Activated CD4-positive, alpha-beta memory T cell treated with anti-CD3 and anti-CD28 coated beads for 36 hours (primary cell): Measurements from ENCODE around the gene CBLN2. TPM values are rescaled to one million over a fixed set of nuclear protein-coding genes. Genes with fewer than 3 reads are reported as not detected.

ENCODE experiments used
- CTCF ChIA-PET: fragments of 350-600 bp; sonication (Branson Sonifier 250); formaldehyde crosslinking; loops from one replicate; lab custom pipeline; 2021; ENCODE audit warnings: antibody characterized with exemption, inconsistent platforms; lab: Charles Lee
- POLR2A ChIA-PET: fragments of 350-600 bp; sonication (Branson Sonifier 250); formaldehyde crosslinking; loops from one replicate; lab custom pipeline; 2021; ENCODE audit warnings: antibody characterized with exemption; lab: Charles Lee
- DNase-seq: peaks from one replicate; pipeline ENCODE4 v3.0.0-alpha.2; 2020
- H3K27ac Mint-ChIP-seq: one replicate; pipeline ENCODE4 v1.8.0; 2021; ENCODE audit warnings: mixed read lengths
- H3K27me3 Mint-ChIP-seq: one replicate; pipeline ENCODE4 v1.8.0; 2021; ENCODE audit warnings: mixed read lengths
- H3K36me3 Mint-ChIP-seq: one replicate; pipeline ENCODE4 v1.8.0; 2021; ENCODE audit warnings: mixed read lengths
- H3K4me1 Mint-ChIP-seq: one replicate; pipeline ENCODE4 v1.8.0; 2021; ENCODE audit warnings: low read depth, mixed read lengths
- H3K4me3 Mint-ChIP-seq: one replicate; pipeline ENCODE4 v1.8.0; 2021; ENCODE audit warnings: mild to moderate bottlenecking, mixed read lengths
- H3K9me3 Mint-ChIP-seq: one replicate; pipeline ENCODE4 v1.8.0; 2021; ENCODE audit warnings: mixed read lengths
- intact Hi-C: fragments of 100-400 bp; cut with micrococcal nuclease; formaldehyde crosslinking; loops from one replicate; pipeline ENCODE4 v1.15.1; 2023
- total RNA-seq, 2 experiments: library from RNA; stranded (reverse); gene quantifications; one replicate each; pipeline ENCODE4 v1.2.3, GENCODE V29; 2021

The CBLN2 gene
- total RNA-seq, 2 experiments from 2014 or later: not detected

DNA sequence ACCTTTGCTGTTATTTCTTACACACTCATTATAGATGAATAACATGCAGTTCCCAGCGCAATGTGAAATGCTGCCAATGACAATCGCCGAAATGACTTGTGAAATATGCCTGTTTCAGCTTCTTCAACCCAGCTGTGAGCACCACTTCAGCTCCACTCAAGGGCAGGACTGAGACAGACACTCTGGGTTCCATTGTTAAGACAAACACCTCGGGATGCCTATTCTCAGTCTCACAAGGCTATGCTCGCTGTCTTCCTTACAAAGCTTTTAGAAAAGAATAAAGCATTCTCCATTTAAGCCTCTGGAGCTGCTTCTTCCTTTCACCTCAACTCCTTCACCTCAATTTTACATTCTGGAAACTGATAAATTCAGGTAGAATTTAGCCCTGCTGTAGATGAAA lies 4.2 kb downstream of the CBLN2 start:
- peaks cover 1% of the 10 kb centered on the region for H3K36me3 Mint-ChIP-seq
- H3K27ac Mint-ChIP-seq: no peak overlapping the region
- no peak for DNase-seq
- H3K9me3 Mint-ChIP-seq: no peaks in the 10 kb centered on the region
- H3K4me3 Mint-ChIP-seq: no peak overlapping the region
- ChIA-PET CTCF (no interaction called here), POLR2A (no interaction called here)
- H3K4me1 Mint-ChIP-seq: no peaks in the 10 kb centered on the region
- H3K27me3 Mint-ChIP-seq: peaks cover 21% of the 10 kb centered on the region
- intact Hi-C loops: loop anchor here (10.0 kb wide), 1 partner anchor 1605 kb away; no protein-coding TSS in a partner anchor

GRCh38 chr18:72530622-72531021 lies 13.5 kb downstream of the CBLN2 start:
- Mint-ChIP-seq H3K9me3 (peaks cover 2% of the 10 kb centered on the region), H3K36me3 (no peaks in the 10 kb centered on the region), H3K27me3 (no peaks in the 10 kb centered on the region), H3K4me3 (no peak overlapping the region), H3K4me1 (no peaks in the 10 kb centered on the region), H3K27ac (no peak overlapping the region)
- CTCF ChIA-PET: no interaction called here
- intact Hi-C loops: no loop called here
- no peak for DNase-seq
- POLR2A ChIA-PET: no interaction called here

DNA sequence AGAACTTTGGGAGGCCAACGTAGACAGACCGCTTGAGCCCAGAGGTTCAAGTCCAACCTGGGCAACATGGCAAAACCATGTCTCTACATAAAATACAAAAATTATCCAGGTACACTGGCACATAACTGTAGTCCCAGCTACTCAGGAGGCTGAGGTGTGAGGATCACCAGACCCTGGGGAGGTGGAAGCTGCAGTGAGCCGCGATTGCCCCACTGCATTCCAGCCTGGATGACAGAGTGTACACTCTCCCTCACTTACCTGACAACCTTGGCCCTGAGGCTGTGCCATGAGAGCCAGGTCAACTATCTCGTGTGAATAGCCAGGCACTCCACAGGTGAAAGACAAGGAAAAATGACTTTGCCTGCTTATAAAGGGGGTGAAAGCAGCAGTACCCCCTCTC lies 39.3 kb downstream of the CBLN2 start:
- ChIA-PET CTCF (no interaction called here), POLR2A (no interaction called here)
- H3K4me3 Mint-ChIP-seq: no peak overlapping the region
- no peak overlapping the region for H3K27ac Mint-ChIP-seq
- H3K27me3 Mint-ChIP-seq: no peaks in the 10 kb centered on the region
- H3K4me1 Mint-ChIP-seq: no peaks in the 10 kb centered on the region
- no peak for DNase-seq
- intact Hi-C loops: no loop called here
- no peaks in the 10 kb centered on the region for H3K36me3 Mint-ChIP-seq
- H3K9me3 Mint-ChIP-seq: no peaks in the 10 kb centered on the region

GRCh38 chr18:72502671-72503431 lies 41.3 kb downstream of the CBLN2 start:
- intact Hi-C loops: no loop called here
- CTCF ChIA-PET: no interaction called here
- DNase-seq: no peak
- H3K27me3 Mint-ChIP-seq: no peaks in the 10 kb centered on the region
- H3K9me3 Mint-ChIP-seq: no peaks in the 10 kb centered on the region
- no peak overlapping the region for H3K27ac Mint-ChIP-seq
- POLR2A ChIA-PET: no interaction called here
- no peak overlapping the region for H3K4me3 Mint-ChIP-seq
- no peaks in the 10 kb centered on the region for H3K36me3 Mint-ChIP-seq
- no peaks in the 10 kb centered on the region for H3K4me1 Mint-ChIP-seq

GRCh38 chr18:72492497-72492896 lies 51.6 kb downstream of the CBLN2 start:
- intact Hi-C loops: no loop called here
- ChIA-PET CTCF (no interaction called here), POLR2A (no interaction called here)
- Mint-ChIP-seq H3K27ac (no peak overlapping the region), H3K9me3 (peaks cover 2% of the 10 kb centered on the region), H3K4me1 (no peaks in the 10 kb centered on the region), H3K36me3 (no peaks in the 10 kb centered on the region), H3K4me3 (no peak overlapping the region), H3K27me3 (no peaks in the 10 kb centered on the region)
- DNase-seq: no peak
